ENCODE measurements around the gene SLC37A1.
A peak's percentile ranks its signal among the peaks of the same experiment; 100 is the strongest.

The SLC37A1 gene

GRCh38 chr21:42508371-42508770 is 5.3 kb upstream of the SLC37A1 start:
- no peak for DNase-seq

- DNase-seq = no peak
Observed at GRCh38 chr21:42509244-42509643, 4.4 kb upstream of the SLC37A1 start.

GRCh38 chr21:42512346-42513034 is 1.2 kb upstream of the SLC37A1 start:
- no peak for DNase-seq

GRCh38 chr21:42513985-42514882 is 582 bp downstream of the SLC37A1 start:
- DNase-seq = peak; percentile 68

GRCh38 chr21:42514883-42515228 is 1.2 kb downstream of the SLC37A1 start:
- DNase-seq = no peak

GRCh38 chr21:42515708-42516502 is 2.3 kb downstream of the SLC37A1 start:
- DNase-seq = no peak

GRCh38 chr21:42518215-42518614 is 4.6 kb downstream of the SLC37A1 start:
- no peak for DNase-seq

- DNase-seq = no peak
Observed at GRCh38 chr21:42518626-42519025, 5.0 kb downstream of the SLC37A1 start.

- peak; percentile 28 for DNase-seq
Observed at GRCh38 chr21:42520628-42521253, 7.1 kb downstream of the SLC37A1 start.

GRCh38 chr21:42521384-42521783 is 7.7 kb downstream of the SLC37A1 start:
- no peak for DNase-seq

- DNase-seq = no peak
Observed at GRCh38 chr21:42521805-42522204, 8.2 kb downstream of the SLC37A1 start.

- no peak for DNase-seq
Observed at GRCh38 chr21:42522271-42522670, 8.6 kb downstream of the SLC37A1 start.

- DNase-seq = no peak
Observed at GRCh38 chr21:42522771-42523170, 9.1 kb downstream of the SLC37A1 start.

GRCh38 chr21:42523211-42523610 is 9.6 kb downstream of the SLC37A1 start:
- DNase-seq = no peak

GRCh38 chr21:42523941-42524340 is 10.3 kb downstream of the SLC37A1 start:
- DNase-seq = no peak

- DNase-seq = no peak
Observed at GRCh38 chr21:42524341-42525028, 10.8 kb downstream of the SLC37A1 start.

GRCh38 chr21:42525029-42525581 is 11.5 kb downstream of the SLC37A1 start:
- DNase-seq = no peak

- no peak for DNase-seq
Observed at GRCh38 chr21:42525676-42526378, 12.2 kb downstream of the SLC37A1 start.

- DNase-seq = peak; percentile 35
Observed at GRCh38 chr21:42526379-42526727, 12.7 kb downstream of the SLC37A1 start.

GRCh38 chr21:42527127-42527488 is 13.5 kb downstream of the SLC37A1 start:
- DNase-seq = no peak

GRCh38 chr21:42527489-42528158 is 14.0 kb downstream of the SLC37A1 start:
- DNase-seq = no peak
